ENCODE measurements around the gene ANKRD13B. TPM values are rescaled to one million over a fixed set of nuclear protein-coding genes. Genes with fewer than 3 reads are reported as not detected.

ANKRD13B gene
- total and polyA plus RNA-seq, 2 of the 13 experiments (the other 11 are each of a cell fraction or from before 2014, with no cell fraction given), result 1.7 to 1.8 TPM

DNA sequence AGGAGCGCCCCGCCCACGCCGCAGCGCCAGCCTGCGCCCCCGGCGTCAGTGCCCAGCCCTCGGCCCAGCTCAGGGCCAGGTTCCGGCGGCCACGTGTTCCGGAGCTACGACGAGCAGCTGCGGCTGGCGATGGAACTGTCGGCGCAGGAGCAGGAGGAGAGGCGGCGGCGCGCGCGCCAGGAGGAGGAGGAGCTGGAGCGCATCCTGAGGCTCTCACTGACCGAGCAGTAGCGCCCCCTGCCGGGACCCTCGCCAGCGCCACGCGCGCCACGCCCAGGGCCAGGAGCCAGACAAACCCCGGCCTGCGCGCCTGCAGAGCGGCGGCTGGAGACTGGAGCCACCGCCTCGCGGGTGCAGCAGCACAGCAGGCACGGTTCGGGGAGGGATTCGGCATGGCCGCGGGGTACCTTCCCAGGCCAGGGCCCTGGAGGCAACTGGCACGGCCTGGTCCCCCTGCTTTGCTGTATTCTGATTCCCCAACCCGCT lies 20.5 kb downstream of the ANKRD13B start (continued):
- TF ChIP-seq TRAFD1 (CRISPR knock-in tag; IDR thresholded peaks at IDR 0.05; ENCODE audit: borderline replicate concordance) (no peak), ZMYM2 (CRISPR knock-in tag; IDR thresholded peaks at IDR 0.05) (no peak), HNRNPK (IDR thresholded peaks at IDR 0.05; ENCODE audit: low read depth, low read length, poor library complexity, severe bottlenecking) (no peak), NBN (conservative IDR thresholded peaks at IDR 0.05) (no peak), FOXK2 (IDR thresholded peaks at IDR 0.05) (no peak), POLR2AphosphoS2 (IDR thresholded peaks at IDR 0.05; ENCODE audit: low read depth, low read length) (no peak), TBL1XR1 (IDR thresholded peaks at IDR 0.05; ENCODE audit: borderline replicate concordance, low read length, partially characterized antibody) (no peak), ZSCAN25 (CRISPR knock-in tag; IDR thresholded peaks at IDR 0.05) (no peak), ZNF615 (CRISPR knock-in tag; IDR thresholded peaks at IDR 0.05; ENCODE audit: borderline replicate concordance) (no peak), TSC22D2 (CRISPR knock-in tag; IDR thresholded peaks at IDR 0.05; ENCODE audit: borderline replicate concordance) (peak; percentile 49; the same call in 1 of the 2 replicates), SKI (IDR thresholded peaks at IDR 0.05; ENCODE audit: partially characterized antibody) (peak; percentile 77), ZNF530 (CRISPR knock-in tag; IDR thresholded peaks at IDR 0.05; ENCODE audit: low read depth) (no peak), GTF3A (CRISPR knock-in tag; conservative IDR thresholded peaks at IDR 0.05) (peak; percentile 84; the same call in 1 of the 2 replicates), ZNF274 (CRISPR knock-in tag; IDR thresholded peaks at IDR 0.05) (no peak), ZSCAN20 (CRISPR knock-in tag; IDR thresholded peaks at IDR 0.05; ENCODE audit: borderline replicate concordance) (no peak), ZNF354B (CRISPR knock-in tag; IDR thresholded peaks at IDR 0.05) (no peak), ZNF569 (CRISPR knock-in tag; IDR thresholded peaks at IDR 0.05; ENCODE audit: borderline replicate concordance) (no peak), ZNF652 (CRISPR knock-in tag; IDR thresholded peaks at IDR 0.05; ENCODE audit: borderline replicate concordance, low read depth) (no peak), SNAPC4 (CRISPR knock-in tag; IDR thresholded peaks at IDR 0.05) (no peak), ZNF879 (CRISPR knock-in tag; IDR thresholded peaks at IDR 0.05) (no peak), ADNP (CRISPR knock-in tag; IDR thresholded peaks at IDR 0.05) (peak; percentile 72; the same call in 1 of the 2 replicates), MIER3 (CRISPR knock-in tag; IDR thresholded peaks at IDR 0.05; ENCODE audit: borderline replicate concordance) (no peak), NKX3-1 (CRISPR knock-in tag; IDR thresholded peaks at IDR 0.05) (no peak)
- TF ChIP-seq, protein P1, sequence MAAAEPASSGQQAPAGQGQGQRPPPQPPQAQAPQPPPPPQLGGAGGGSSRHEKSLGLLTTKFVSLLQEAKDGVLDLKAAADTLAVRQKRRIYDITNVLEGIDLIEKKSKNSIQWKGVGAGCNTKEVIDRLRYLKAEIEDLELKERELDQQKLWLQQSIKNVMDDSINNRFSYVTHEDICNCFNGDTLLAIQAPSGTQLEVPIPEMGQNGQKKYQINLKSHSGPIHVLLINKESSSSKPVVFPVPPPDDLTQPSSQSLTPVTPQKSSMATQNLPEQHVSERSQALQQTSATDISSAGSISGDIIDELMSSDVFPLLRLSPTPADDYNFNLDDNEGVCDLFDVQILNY (CRISPR knock-in tag; conservative IDR thresholded peaks at IDR 0.05), result peak; percentile 46; the same call in 1 of the 2 replicates

Data from HepG2 (cell line).